Sciatic nerve (tissue), 2 donors: ENCODE results near the gene SMARCE1. TPM values are rescaled to one million over a fixed set of nuclear protein-coding genes. Genes with fewer than 3 reads are reported as not detected.
"Not testable (repeated sequence)": the region's sequence is repeated elsewhere in the genome, so short reads cannot be mapped to it uniquely, and the experiment has no call there.

Experiments used
- ATAC-seq: fragments of 200-7000 bp; cut with Tn5 transposase; one replicate; pipeline ENCODE4 v1.9.1; 2020; ENCODE audit warnings: mild to moderate bottlenecking, moderate library complexity
- DNase-seq: peaks from one replicate; pipeline ENCODE4 v3.0.0-alpha.2; 2020; ENCODE audit warnings: low spot score
- intact Hi-C: fragments of 100-400 bp; cut with DNase I; formaldehyde crosslinking; loops from one replicate; pipeline ENCODE4 v1.14.2; 2022
- total RNA-seq: library from RNA; stranded (reverse); fragmentation: NEBNext Ultra II Directional; extraction: Animal tissue kit (Norgen Biotek cat#: 25700); gene quantifications from one replicate; pipeline ENCODE4 v1.2.1, GENCODE V29; 2021
- donor health status: DM: no; HTN: no; CAD: no.
- donor health status: DM: no; HTN: no; CAD: no.

SMARCE1 gene
- total RNA-seq, 1 donor from 2014 or later: 115 TPM

GRCh38 chr17:40598301-40598618 is 49.4 kb downstream of the SMARCE1 start:
- DNase-seq: no peak
- intact Hi-C loops: no loop called here
- ATAC-seq: no peak

GRCh38 chr17:40597556-40598300 is 49.9 kb downstream of the SMARCE1 start:
- ATAC-seq (no peak), DNase-seq (no peak)

GRCh38 chr17:40597156-40597555 is 50.5 kb downstream of the SMARCE1 start:
- DNase-seq: no peak
- intact Hi-C loops: no loop called here
- no peak for ATAC-seq

More at GRCh38 chr17:40597556-40598300, 49.9 kb downstream of the SMARCE1 start:
- intact Hi-C loops: no loop called here

GRCh38 chr17:40596261-40596919 is 51.2 kb downstream of the SMARCE1 start:
- intact Hi-C loops: no loop called here
- ATAC-seq (no peak), DNase-seq (no peak)

- intact Hi-C loops: no loop called here
- no peak for DNase-seq
- ATAC-seq: no peak
These were observed 56.9 kb downstream of the SMARCE1 start for GRCh38 chr17:40590742-40591141.

- DNase-seq: no peak
- intact Hi-C loops: no loop called here
- no peak for ATAC-seq
These were observed 59.1 kb downstream of the SMARCE1 start for GRCh38 chr17:40588552-40588951.

- ATAC-seq, intact Hi-C loops, DNase-seq: not testable (repeated sequence)
These were observed 61.4 kb downstream of the SMARCE1 start for GRCh38 chr17:40586264-40586663.

- not testable (repeated sequence) for ATAC-seq, DNase-seq
These were observed 62.7 kb downstream of the SMARCE1 start for GRCh38 chr17:40584950-40585349.

GRCh38 chr17:40582328-40582901 is 65.2 kb downstream of the SMARCE1 start:
- intact Hi-C loops: no loop called here
- DNase-seq (no peak), ATAC-seq (peak; percentile 71)

More at GRCh38 chr17:40584950-40585349, 62.7 kb downstream of the SMARCE1 start:
- intact Hi-C loops: not testable (repeated sequence)

- no peak for ATAC-seq
- DNase-seq: no peak
- intact Hi-C loops: no loop called here
These were observed 67.5 kb downstream of the SMARCE1 start for GRCh38 chr17:40580140-40580539.

GRCh38 chr17:40579471-40579870 is 68.1 kb downstream of the SMARCE1 start:
- no peak for ATAC-seq
- DNase-seq: no peak
- intact Hi-C loops: no loop called here

GRCh38 chr17:40577611-40578065 is 70.0 kb downstream of the SMARCE1 start:
- DNase-seq (no peak), ATAC-seq (no peak)
- intact Hi-C loops: no loop called here

GRCh38 chr17:40576113-40576740 is 71.4 kb downstream of the SMARCE1 start:
- DNase-seq (no peak), ATAC-seq (no peak)
- intact Hi-C loops: no loop called here

Other genes with a start within 250 kb of the SMARCE1 start
- gene TOP2A, start 229.9 kb downstream of the SMARCE1 start, total RNA-seq: 1.4 TPM
- 680 TPM for gene IGFBP4, start 204.4 kb downstream of the SMARCE1 start, total RNA-seq
- gene TNS4, start 146.2 kb downstream of the SMARCE1 start, total RNA-seq: 0.36 TPM
- 1.4 TPM for gene CCR7, start 82.3 kb downstream of the SMARCE1 start, total RNA-seq
- 8.2 TPM for gene KRT222, start 17.4 kb upstream of the SMARCE1 start, total RNA-seq
- 0.53 TPM for gene KRT24, start 55.9 kb upstream of the SMARCE1 start, total RNA-seq
- gene KRT25, start 107.5 kb upstream of the SMARCE1 start, total RNA-seq: not detected
- gene KRT26, start 124.4 kb upstream of the SMARCE1 start, total RNA-seq: not detected
- 1.2 TPM for gene KRT27, start 134.7 kb upstream of the SMARCE1 start, total RNA-seq
- not detected for gene KRT28, start 152.1 kb upstream of the SMARCE1 start, total RNA-seq
- 34.1 TPM for gene KRT10, start 174.8 kb upstream of the SMARCE1 start, total RNA-seq
- not detected for gene KRT12, start 219.4 kb upstream of the SMARCE1 start, total RNA-seq
- gene KRT20, start 237.4 kb upstream of the SMARCE1 start, total RNA-seq: not detected